Fibroblast of pulmonary artery (primary cell): Measurements from ENCODE around the gene GTPBP3.

Experiments used
- DNase-seq: peaks from one replicate; pipeline ENCODE4 v3.0.0-alpha.2; 2010; ENCODE audit warnings: low read depth
- H3K4me3 ChIP-seq: replicated peaks from 2 replicates; pipeline ENCODE4 v1.5.1; 2011; ENCODE audit warnings: low read depth, mild to moderate bottlenecking, control low read depth, low read length, moderate library complexity
- CTCF ChIP-seq: IDR thresholded peaks from 2 replicates; pipeline ENCODE4 v1.5.1; 2011; ENCODE audit warnings: mild to moderate bottlenecking, control low read depth, low read length, inconsistent platforms; ENCODE audit errors: missing control alignments

GTPBP3 gene

GRCh38 chr19:17304386-17305215 lies 32.8 kb upstream of the GTPBP3 start:
- no peak for DNase-seq
- H3K4me3 ChIP-seq, result no peak overlapping the region
- TF ChIP-seq CTCF, result no peak

DNA sequence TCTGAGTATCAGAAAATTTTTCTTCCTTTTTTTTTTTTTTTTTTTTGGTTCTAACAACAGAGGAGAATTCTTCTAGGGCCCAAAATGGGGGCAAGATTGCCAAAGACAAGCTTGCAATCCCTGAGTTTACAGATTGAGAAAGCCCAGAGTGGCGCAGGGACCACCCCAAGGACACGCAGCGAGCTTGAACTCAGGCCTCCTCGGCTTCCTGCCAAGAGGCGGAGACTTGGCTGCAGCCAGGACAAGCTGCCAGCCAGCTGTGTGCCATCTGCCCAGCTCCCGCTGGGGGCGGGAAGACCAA lies 32.2 kb upstream of the GTPBP3 start:
- TF ChIP-seq CTCF, result no peak
- no peak for DNase-seq
- peak overlapping the region; percentile 82 for H3K4me3 ChIP-seq

DNA sequence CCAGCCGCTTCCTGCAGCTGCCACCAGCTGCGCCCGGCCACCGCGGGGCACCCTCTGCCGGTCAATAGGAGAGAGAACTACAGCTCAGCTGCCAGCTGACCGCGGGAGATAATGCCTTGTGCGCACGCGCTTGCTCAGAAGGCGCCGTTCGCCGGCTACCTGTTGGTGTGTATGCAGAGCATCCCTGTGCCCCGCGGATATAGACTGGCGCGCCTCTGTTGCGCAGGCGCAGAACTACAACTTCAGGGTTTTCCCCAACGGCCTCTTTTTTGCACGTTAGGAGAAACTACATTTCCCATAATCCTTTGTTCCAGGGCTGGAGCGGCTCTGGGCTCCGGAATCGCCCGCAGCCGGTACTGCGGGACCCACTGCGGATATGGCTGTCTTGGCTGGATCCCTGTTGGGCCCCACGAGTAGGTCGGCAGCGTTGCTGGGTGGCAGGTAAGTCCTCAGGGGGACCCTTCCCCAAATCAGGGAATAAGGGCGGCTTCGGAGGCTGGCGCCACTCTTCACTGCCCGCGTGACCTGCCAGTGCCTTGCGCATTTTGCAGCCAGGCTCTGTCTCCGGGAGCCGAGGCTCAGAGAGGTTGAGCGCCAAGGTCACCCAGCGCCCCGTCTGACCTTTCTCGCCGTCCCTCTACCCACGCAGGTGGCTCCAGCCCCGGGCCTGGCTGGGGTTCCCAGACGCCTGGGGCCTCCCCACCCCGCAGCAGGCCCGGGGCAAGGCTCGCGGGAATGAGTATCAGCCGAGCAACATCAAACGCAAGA lies 31.7 kb upstream of the GTPBP3 start, which contains the start of gene MRPL34:
TSS of gene MRPL34 (plus strand) at position 356 of the 768 bp plus-strand sequence. CDS start at position 377, 21 bp downstream.
- peak; percentile 69 for TF ChIP-seq CTCF
- DNase-seq, result peak; percentile 99
- peak within 1 kb of the TSS; percentile 82 for H3K4me3 ChIP-seq

DNA sequence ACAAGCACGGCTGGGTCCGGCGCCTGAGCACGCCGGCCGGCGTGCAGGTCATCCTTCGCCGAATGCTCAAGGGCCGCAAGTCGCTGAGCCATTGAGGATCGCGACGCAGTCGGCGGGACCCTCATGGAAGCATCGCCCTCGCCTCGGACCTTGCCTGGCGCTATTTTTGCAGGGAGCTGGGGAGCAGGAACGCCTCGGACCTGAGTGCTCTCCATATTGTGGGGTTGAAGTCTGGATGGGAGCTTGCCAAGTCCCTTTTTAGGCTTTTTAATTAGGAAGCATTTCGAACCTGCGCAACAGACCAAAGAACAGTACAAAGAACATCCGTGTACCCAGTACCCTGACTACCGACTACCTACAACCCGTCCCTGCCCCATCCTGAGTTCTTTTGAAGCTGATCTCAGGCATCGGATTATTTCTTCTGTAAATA lies 31.1 kb upstream of the GTPBP3 start:
- peak overlapping the region; percentile 82 for H3K4me3 ChIP-seq
- no peak for TF ChIP-seq CTCF
- DNase-seq, result no peak

GRCh38 chr19:17307876-17308377 lies 29.4 kb upstream of the GTPBP3 start:
- TF ChIP-seq CTCF, result no peak
- H3K4me3 ChIP-seq, result no peak overlapping the region
- DNase-seq, result no peak

- H3K4me3 ChIP-seq, result peak within 1 kb of the TSS; percentile 97
- no peak for TF ChIP-seq CTCF
These were observed 28.0 kb upstream of the GTPBP3 start, which contains the start of gene DDA1 for GRCh38 chr19:17309198-17309964. TSS of gene DDA1 (plus strand) at chr19:17309563. CDS start at chr19:17309655, 92 bp downstream.

More at GRCh38 chr19:17309198-17309964, 28.0 kb upstream of the GTPBP3 start, which contains the start of gene DDA1:
- DNase-seq, result peak; percentile 100
